OCI-LY1 (cell line): Measurements from ENCODE around the gene UBTD1.

Experiments used
- EZH2 ChIP-seq: fragments of 200-600 bp; sonication (generic), shearing (Covaris generic); IDR thresholded peaks from 2 replicates; pipeline ENCODE4 v1.8.0; 2017; ENCODE audit warnings: borderline replicate concordance, mixed run types, mild to moderate bottlenecking, antibody characterized with exemption, low read length, moderate library complexity, mixed read lengths
- TF ChIP-seq, protein P1 (sequence below): fragments of 200-600 bp; sonication (generic), shearing (Covaris generic); IDR thresholded peaks from 2 replicates; pipeline ENCODE4 v1.5.1; 2017; ENCODE audit warnings: mild to moderate bottlenecking, antibody characterized with exemption, low read length, moderate library complexity, mixed read lengths

DNA sequence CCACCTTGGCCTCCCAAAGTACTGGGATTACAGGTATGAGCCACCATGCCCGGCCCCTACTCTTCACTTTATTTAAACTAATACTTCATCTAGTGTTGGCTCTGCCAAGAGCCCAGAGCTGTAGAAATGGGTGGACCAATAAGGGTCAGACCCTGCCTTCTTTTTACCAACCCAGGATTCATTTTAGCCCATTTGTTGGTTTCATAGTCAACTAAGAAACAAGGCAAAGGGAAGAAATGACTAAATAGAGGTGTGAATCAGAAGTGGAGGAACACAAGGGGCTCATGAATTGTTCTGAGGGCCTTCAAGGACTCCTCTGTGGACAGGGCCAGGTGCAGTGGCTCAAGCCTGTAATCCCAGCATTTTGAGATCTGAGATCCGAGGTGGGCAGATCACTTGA is 74.9 kb downstream of the UBTD1 start:
- TF ChIP-seq, protein P1, sequence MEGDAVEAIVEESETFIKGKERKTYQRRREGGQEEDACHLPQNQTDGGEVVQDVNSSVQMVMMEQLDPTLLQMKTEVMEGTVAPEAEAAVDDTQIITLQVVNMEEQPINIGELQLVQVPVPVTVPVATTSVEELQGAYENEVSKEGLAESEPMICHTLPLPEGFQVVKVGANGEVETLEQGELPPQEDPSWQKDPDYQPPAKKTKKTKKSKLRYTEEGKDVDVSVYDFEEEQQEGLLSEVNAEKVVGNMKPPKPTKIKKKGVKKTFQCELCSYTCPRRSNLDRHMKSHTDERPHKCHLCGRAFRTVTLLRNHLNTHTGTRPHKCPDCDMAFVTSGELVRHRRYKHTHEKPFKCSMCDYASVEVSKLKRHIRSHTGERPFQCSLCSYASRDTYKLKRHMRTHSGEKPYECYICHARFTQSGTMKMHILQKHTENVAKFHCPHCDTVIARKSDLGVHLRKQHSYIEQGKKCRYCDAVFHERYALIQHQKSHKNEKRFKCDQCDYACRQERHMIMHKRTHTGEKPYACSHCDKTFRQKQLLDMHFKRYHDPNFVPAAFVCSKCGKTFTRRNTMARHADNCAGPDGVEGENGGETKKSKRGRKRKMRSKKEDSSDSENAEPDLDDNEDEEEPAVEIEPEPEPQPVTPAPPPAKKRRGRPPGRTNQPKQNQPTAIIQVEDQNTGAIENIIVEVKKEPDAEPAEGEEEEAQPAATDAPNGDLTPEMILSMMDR: no peak
- TF ChIP-seq EZH2: no peak
